GM19397 (cell line): ENCODE measurements around the gene NFIC.
"Not testable (repeated sequence)": the region's sequence is repeated elsewhere in the genome, so short reads cannot be mapped to it uniquely, and the experiment has no call there.

ENCODE experiments used
- ATAC-seq: cut with Tn5 transposase; IDR thresholded peaks from one replicate; pipeline ENCODE4 v1.9.1; 2021; ENCODE audit warnings: mild to moderate bottlenecking, moderate library complexity; ENCODE audit not compliant: unreplicated experiment

NFIC gene

DNA sequence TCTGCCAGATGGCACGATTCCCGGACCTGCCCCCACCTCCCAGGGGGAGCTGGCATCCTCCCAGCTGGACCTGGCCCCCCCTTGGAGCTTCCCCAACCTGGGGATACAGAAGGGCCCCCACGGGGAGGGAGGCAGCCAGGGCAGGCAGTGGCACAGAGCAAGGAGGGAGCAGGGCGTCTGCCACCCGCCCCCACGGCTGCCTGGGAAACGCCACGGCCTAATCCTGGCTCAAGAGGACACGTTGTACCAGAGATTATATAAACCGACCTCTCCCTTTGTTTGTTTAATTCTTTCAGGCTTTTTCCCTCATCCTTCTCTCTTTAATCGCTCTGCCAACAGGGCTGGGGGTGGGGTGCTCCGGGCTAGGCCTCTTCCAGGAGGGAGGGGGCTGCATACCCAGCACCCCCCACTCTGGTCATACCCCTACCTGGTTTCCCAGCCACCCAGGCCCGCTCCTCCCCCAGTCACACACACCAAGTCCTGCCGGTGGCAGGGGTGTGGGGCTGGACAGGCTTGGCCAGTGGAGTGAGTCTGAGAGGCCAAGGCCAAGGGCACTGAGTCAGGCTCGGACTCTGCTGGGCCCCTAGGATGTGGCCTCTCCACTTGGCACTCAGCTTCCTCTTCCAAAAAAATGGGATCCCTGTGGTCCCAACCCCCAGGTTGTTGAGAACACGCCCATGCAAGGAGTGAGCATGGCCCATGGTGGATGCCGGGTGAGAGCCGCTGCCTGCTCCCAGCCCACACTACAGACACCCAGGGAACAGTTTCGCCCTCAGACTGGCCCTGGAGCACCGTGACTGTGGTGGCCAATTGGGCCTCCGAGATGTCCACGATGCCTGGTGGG, 29.5 kb upstream of the NFIC start:
- no peak for ATAC-seq

DNA sequence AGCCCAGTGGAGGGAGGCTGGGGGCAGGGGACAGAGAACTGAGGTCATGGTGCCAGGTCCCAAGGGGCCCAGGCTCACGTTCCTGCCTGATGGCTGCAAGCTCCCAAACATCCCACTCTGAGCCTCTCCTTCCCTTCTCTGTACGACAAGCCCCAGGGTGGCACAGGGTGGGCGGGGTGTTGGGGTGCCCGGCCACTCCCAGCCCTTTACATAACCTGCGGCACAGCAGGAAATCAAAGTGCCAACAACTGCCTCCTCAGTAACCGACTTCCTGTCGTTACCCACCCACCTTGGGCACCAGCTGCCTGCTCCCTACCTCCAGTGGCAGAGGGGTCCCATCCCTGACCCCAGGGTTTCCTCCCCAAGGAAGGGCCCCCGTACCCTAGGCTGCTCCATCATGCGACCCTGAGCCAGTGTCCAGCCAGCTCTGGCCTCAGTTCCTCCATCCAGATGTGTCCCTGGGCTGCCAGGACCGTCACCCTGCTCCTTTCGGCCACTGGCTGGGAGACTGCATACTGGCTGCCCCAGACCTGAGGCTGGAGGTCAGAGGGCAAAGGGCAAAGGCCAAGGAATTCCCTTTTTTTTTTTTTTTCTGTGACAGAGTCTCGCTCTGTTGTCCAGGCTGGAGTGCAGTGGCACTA, 27.7 kb upstream of the NFIC start:
- no peak for ATAC-seq

DNA sequence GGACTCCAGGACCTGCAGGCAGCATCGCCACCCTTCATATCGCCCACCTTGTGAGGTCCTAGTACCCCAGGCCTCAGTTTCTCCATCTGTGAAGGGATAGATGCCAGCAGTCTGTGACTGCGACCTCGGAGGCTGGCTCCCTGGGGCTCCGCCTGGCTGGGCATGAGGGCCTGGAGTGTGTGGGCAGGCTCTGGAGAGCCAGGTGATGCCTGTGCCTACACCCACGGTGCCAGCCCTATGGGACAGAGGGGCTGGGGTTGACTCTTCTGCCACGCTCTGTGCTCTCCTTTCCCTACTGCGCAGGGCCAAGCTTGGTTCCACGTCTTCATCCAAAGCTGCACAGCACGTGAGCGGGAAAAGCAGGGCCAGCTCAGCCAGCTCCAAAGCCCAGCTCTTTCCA, 26.0 kb upstream of the NFIC start:
- no peak for ATAC-seq

DNA sequence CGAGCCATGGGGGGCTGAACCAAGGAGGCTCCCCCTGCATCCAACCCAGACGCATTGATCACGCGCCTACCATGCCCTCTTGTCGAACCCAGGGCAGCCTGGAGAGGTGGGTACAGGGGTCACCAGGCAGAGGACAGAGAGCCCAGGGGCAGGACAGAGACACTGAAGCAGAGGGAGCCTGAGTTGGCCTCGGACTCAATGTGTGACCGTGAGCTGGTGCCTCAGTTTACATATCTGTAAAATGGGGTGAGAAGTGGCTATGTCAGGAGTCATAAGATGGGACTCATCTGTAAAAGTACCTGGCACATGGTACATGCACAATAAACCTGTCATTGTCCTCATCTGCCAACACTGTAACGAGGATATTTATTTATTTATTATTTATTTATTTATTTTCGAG, 24.1 kb upstream of the NFIC start:
- ATAC-seq: no peak

DNA sequence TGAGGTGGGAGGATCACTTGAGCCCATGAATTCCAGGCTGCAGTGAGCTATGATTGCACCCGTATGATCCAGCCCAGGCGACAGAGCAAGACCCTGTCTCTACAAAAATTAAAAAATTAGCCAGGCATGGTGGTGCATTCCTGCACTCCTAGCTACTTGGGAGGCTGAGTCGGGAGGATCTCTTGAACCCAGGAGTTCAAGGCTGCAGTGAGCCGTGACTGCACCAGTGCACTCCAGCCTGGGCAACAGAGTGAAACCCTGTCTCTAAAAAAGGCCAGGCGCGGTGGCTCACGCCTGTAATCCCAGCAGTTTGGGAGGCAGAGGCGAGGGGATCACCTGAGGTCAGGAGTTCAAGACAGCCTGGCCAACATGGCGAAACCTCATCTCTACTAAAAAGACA, 23.4 kb upstream of the NFIC start:
- not testable (repeated sequence) for ATAC-seq

DNA sequence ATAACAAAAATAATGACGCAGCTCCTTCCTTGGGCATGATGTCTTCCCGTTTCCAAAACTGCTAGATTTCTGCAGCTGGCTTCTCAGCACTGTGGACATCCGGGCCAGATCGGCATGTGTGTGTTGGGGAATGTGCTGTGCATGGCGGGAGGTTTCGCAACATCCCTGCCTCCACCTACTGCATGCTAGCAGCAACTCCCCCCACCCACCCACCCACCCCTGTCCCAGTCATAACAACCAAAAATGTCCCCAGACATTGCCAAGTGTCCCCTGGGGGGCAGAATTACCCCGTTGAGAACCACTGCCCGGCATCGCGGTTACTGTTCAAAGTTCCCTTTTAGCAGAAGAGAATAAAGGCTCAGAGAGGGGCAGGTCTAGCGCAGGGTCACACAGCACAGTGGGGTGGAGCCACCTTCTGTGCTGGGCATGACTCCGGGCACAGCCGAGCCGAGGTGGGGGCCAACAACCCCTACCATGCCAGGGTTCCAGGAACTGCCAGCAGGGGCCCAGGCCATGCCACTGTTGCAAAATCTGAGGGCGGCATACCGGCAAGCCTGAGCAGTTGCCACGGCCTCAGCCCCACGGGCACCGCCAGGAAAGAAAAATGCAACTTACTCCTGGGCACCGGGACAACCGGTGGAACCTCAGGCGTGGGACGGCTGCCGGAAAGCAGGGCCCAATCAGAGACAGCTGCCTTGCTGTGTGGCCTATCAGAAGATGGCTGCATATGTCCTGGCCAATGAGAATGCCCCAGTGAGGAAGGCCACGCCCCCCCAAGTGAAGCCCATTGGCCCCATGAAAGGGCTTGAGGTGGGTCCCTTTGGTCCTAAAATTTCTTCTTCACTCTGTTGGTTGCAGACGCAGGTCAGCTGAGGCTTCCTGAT, 22.5 kb upstream of the NFIC start:
- no peak for ATAC-seq

DNA sequence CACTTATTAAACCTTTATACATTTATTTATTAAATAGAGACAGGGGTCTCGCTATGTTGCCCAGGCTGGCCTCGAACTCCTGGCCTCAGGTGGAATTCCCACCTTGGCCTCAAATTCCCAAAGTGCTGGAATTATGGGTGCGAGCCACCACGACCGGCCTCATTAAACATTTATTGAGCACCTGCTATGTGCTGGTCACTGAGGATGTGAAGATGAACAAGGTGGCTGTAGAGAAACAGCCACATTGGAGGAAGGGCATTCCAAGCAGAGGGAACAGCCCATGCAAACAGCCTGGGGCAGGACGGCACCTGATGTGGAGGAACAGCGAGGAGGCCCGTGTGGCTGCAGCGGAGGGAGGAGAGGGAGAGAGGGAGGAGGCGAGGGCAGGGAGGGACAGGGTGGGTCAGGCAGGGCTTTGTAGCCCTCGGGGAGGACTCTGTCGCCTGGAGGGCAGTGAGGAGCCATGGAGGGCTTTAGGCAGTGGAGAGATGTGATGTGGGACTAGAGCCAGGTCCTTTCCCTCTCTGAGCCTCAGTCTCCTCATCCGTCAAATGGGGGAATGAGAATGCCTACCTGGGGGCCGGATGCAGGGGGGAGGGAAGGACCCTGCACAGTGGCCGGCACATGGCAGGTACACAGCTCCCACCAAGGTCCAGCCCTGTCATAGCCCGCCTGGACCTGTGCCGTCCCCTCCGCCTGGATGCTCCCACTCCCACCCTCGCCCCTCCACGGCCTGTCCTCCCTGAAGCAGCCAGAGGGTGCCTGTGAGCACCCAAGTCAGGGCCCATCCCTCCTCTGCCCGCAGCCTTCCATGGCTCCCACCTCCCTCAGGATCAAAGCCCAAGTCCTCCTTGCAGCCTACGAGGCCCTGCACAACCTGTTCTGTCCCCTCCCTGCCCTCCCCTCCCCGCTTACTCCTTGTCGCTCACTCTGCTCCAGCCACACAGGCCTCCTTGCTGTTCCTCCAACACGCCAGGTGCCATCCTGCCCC, 21.5 kb upstream of the NFIC start:
- no peak for ATAC-seq

DNA sequence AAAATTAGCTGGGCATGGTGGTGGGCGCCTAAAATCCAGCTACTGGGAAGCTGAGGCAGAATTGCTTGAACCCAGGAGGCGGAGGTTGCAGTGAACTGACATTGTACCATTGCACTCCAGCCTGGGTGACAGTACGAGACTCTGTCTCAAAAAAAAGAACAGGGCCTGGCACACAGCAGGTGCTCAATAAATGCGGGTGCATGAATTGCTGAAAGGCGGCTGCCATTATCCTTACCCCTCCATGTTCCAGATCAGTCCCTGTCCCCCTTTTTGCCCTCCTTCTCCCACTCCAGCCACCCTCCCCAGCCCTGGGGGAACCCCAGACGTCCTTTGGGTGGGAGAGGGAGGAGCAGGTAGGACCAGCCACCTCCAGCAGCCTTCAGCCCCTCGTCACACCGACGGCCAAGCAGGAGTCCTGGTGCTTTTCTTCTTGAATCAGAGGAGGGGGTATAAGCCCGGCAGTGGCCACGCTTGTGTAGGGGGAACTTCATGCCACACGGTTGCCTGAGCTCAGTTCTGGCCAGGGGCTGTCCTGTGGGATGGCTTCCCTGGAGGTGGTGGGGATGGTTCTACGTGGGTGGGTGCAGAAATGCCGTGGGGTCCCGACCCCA, 20.4 kb upstream of the NFIC start:
- no peak for ATAC-seq

DNA sequence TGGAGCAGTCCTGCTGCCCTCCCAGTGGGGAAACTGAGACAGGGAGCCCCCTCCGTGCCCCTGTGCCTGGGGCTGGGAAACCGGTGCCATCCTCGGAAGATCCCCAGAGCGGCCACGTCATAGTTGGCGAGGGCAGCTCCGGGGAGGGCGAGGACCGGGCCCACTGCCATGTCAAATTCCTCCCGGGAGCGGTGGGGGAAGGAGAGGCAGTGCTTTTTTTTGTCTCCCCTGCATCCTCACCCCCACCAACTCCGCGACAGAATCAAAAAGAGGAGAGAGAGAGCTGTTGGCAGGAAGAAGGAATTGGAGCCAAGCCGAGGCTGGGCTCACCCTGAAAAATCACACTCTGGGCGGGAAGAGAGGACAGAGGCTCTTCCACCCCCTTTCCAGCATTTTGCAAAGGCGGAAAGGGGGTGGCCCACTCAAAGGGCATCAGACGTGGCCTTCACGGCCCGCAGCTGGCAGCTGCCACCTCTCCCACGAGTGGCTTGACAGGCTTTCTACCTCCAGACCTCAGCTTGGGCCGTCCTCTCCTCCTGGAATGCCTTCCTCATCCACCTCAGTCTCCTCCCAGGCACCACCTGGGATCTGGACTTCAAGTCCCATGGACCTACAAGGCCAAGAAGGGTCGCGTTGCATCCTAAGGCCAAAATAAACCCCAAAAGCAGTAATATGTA, 19.6 kb upstream of the NFIC start:
- no peak for ATAC-seq

DNA sequence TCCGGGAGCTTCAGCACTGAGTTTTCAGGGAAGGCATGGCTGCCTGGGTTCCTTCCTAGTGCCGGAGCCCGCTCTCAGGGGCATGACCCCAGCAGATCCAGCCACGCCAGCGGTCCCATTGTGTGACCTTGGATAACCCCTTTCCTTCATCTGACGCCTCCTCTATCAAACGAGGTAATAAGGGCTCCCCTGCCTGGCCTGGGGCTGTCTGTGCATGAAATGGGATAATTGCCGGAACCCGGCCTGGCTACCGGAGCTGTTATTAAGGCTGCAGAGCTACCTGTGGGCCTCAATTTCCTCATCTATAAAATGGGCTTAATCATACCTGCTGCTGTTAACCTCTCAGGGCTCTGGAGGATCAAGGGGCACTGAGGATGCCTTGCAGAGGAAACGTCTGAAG, 18.3 kb upstream of the NFIC start:
- ATAC-seq: no peak

DNA sequence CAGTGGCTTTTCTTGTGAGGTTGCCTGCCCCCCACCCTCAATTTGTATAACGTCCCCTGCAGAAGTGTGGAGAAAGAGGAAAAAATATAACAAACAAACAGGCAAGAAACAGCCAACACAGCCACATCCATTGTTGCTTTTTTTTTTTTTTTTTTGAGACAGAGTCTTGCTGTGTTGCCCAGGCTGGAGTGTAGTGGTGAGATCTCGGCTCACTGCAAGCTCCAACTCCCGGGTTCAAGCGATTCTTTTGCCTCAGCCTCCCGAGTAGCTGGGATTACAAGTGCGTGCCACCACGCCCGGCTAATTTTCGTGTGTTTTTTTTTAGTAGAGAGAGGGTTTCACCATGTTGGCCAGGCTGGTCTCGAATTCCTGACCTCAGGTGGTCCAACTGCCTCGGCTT, 17.9 kb upstream of the NFIC start:
- ATAC-seq: not testable (repeated sequence)

DNA sequence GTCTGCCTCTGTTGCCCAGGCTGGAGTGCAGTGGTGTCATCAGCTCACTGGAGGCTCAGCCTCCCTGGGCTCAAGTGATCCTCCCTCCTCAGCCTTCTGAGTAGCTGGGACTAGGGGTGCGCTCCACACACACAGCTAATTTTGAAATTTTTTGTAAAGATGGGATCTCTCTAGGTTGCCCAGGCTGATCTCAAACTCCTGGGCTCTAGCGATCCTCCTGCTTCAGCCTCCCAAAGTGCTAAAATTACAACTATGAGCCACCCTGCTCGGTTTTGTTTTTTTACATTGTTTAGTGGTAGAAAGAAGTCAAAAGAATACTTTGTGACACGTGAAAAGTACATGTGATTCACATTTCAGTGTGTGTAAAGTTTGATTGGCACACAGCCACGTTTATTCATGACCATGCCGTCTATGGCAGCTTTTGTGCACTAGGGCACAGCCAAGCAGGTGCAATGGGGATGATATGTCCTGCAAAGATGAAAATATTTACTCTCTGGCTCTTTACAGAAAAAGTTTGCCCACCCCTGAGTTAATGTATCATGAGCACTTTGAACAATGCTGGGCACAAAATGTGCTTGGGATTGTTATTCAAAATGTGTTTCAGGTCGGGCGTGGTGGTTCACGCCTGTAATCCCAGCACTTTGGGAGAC, 16.2 kb upstream of the NFIC start:
- ATAC-seq: no peak

DNA sequence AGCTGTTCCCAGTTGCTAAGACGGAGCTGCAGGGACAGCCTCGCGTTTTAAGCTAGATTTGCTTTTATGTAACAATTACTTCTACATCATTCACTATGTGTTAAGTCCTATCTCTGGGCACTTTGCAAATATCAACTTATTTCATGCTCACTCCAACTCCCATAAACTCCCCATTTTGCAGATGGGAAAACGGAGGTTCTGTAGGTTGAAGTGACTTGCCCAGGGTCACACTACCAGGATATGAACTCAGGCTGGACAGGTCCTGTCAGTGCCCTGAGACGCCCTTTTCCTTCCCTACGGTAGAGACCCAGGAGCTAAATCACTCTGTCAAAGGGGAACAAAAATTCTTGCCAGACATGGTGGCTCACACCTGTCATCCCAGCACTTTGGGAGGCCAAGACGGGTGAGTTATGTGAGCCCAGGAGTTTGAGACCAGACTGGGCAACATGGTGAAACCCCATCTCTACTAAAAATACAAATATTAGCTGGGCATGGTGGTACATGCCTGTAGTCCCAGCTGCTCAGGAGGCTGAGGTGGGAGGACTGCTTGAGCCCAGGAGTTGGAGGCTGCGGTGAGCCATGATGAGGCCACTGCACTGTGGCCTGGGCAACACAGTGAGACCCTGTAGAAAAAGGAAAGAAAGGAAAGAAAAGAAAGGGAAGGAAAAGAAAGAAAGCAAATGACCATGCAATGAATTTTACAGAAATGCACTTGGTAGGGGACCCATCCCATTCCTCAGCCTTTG, 14.5 kb upstream of the NFIC start:
- ATAC-seq: no peak

DNA sequence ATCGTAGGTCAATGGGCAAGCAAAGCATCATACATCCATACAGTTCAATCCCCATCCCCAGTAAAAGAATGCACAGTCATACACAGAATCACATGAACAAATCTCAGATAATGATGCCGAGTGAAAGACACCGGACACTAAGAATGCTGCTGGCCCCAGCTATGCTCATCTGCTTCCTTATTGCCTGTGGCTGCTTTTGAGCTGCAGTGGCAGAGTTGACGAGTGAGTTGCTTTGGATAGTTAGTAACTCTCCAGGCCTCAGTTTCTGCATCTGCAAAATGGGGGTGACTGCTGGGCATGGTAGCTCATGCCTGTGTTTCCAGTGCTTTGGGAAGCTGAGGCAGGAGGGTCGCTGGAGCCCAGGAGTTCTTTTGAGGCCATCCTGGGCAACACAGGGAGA, 12.9 kb upstream of the NFIC start:
- ATAC-seq: no peak

DNA sequence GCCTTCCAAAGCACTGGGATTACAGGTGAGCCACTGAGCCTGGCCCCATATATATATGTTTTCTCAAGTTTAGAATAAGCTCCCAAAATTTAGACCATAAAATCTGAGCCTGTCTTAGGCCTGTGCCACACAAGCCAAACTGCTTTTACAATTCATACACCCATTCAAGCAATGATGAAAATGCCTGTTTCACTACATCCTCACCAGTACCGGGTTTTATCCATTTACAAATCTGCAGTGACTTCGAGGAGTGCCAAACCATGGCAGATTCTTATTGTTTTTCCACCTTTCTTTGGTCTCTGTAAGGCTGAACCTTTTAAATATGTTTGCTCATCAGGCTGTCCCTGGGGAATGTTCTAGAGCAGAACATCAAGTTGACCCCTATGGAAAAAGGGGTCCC, 9.6 kb upstream of the NFIC start:
- ATAC-seq: no peak

DNA sequence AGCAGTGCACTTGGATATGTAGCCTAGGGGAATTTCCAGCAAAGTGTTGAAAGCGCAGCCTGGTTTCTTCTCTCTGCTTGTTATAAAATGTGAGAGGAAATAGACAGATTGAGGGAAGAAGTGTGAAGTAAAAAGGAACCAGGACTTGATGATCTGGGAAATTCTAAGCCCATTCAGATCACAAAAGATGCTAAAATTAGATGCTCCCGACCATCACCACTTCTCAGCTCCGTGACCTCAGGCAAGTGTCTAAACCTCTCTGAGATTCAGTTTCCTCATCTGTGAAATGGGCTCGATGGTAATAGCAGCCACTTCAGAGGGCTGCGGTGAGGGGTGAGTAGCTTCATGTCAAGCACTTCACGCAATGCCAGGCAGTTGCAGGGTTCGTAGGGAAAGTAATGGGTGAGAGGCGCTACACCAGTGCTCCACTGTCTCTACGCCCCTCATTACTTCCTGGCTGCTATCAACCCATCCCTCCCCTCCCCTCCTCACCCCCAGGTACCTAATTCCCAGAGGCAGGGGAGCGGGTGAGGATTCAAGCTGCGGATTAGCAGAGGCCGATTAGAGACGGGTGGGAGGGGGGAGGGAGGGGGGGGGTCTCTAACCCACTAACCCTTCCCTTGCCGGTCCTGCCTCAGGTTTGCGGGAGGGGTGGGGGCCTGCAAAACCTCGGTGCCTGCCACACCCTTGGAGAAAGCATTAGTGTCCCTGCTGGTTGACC, 9.0 kb upstream of the NFIC start:
- no peak for ATAC-seq

DNA sequence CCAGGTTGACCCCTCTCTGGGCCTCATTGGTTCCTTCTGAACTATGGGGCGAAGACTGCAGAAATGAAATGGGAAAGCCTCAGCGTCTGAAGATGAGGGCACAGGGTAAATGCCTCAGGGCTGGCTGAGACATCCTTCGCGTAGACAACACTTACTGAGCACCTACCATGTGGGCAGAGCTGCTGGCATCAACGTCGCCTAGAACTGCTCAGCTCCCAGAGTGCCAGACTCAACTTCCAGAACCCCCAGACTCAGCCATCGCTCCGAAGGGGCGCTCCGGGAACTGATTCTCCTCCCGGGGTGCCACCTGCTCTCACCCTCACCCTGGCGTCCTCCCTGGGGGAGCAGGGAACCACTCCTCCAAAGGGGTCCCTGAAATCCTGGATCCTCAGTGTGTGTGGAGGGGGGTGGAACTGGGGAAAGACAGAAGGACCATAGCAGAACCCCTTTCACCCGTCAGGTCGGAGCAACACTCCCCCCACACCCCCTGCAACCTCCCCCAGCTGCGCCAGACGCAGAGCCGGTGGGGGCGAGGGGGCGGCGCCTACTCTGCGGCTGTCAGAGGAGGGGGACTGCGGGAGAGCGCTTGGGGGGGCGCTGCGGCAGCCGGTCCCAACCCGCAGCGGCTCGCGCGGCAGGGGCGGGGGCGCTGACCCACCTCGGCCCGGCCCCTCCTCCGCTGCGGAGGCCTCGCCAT, 8.2 kb upstream of the NFIC start:
- no peak for ATAC-seq
